GM18505 (cell line): ENCODE measurements around the gene AIG1.
A peak's percentile ranks its signal among the peaks of the same experiment; 100 is the strongest.

ENCODE experiments used
- ATAC-seq: cut with Tn5 transposase; IDR thresholded peaks from one replicate; pipeline ENCODE4 v1.9.1; 2021; ENCODE audit not compliant: unreplicated experiment
- POLR2A ChIP-seq: IDR thresholded peaks from 4 replicates; pipeline ENCODE4 v1.6.1; 2011; ENCODE audit warnings: borderline replicate concordance; ENCODE audit not compliant: insufficient read depth, insufficient read length; ENCODE audit errors: extremely low read depth

The AIG1 gene

DNA sequence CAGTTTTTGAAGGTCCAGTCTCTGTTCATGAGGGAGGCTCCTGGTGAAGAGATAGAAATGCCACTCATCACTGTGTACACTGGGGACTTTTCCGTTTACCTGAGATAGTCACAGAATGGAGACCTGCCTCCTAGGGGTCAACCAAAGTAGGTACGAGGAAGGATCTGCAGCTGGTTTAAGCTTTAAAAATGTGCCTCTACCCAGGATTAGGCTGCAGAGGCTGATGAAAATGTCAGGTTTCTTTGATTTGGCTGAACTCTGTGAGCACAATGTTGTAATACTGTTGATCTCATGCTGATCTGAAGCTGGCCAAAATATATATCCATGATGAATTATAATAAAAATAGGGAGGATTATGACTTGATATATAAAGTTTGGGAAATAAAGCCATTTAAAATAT, 207.1 kb downstream of the AIG1 start:
- no peak for TF ChIP-seq POLR2A
- ATAC-seq, result no peak

- no peak for ATAC-seq
- TF ChIP-seq POLR2A, result no peak
These were observed 207.8 kb downstream of the AIG1 start for GRCh38 chr6:143268439-143268838.

GRCh38 chr6:143270026-143270425, 209.3 kb downstream of the AIG1 start:
- ATAC-seq, result no peak
- TF ChIP-seq POLR2A, result no peak

DNA sequence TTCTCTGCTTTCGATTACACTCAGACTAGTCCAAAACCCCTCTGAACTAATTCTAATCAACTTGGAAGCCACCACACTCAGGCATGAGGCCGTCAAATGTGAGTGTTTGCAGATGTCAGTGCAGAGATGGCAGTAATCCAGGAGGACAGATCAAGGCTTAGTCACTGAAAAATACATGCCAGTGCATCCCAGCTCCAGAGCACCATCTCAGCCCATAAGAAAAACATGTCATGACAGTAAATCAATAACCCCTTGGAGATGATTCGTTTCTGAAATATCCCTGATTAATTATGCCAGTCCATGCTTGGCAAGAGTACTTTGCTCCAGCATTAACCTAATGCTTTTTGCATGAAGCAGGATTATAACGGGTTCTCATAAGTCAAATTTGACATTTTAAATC, 210.3 kb downstream of the AIG1 start:
- no peak for TF ChIP-seq POLR2A
- no peak for ATAC-seq

DNA sequence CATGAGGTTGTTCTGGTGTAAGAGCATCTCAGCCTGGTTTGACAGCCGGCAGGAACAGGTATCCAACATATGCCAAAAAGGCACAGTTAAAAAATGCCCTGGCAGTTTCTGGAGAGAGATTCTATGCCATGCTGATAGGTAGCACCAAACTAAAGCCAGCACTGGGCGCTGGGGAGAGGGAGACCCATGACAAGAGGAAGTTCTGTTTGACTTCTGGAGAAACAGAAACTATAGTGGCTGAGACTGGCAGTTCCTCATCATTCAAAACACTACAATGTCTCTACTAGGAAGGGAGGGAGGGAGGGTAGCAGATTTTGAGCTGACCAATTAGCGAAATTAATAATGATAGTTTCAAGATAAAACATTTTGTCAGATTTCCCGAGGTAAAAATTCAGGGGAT, 215.7 kb downstream of the AIG1 start:
- TF ChIP-seq POLR2A, result no peak
- peak; percentile 97 for ATAC-seq

- TF ChIP-seq POLR2A, result no peak
These were observed 218.7 kb downstream of the AIG1 start for GRCh38 chr6:143279385-143279784.

GRCh38 chr6:143283887-143284645, 223.4 kb downstream of the AIG1 start:
- no peak for ATAC-seq

More at GRCh38 chr6:143279385-143279784, 218.7 kb downstream of the AIG1 start:
- no peak for ATAC-seq

DNA sequence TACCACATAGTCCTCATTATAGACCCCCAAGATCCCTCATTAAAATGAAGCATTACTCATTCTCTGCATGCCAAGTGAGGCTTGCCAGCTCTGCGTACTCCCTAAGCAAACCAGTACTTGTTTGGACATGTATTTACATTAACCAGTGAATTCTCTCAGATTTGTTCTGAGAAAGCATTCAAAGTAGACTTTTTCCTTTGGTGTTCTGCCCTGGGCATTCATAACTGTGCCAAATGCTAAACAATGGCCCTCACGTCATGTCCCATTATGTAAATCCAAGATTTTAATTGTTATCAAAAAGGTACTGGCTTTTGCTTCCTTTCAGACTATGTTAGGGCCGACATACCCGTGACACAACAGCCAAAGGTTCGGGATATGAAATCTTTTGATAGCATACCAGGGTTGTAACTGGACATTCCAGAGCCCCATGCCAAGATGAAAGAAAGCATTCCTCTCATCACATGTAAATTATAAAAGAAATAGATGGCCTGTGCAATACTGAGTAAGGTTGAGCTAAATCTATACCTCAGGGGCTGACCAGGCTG, 225.6 kb downstream of the AIG1 start:
- TF ChIP-seq POLR2A, result no peak
- ATAC-seq, result no peak

More at GRCh38 chr6:143283887-143284645, 223.4 kb downstream of the AIG1 start:
- TF ChIP-seq POLR2A, result no peak

DNA sequence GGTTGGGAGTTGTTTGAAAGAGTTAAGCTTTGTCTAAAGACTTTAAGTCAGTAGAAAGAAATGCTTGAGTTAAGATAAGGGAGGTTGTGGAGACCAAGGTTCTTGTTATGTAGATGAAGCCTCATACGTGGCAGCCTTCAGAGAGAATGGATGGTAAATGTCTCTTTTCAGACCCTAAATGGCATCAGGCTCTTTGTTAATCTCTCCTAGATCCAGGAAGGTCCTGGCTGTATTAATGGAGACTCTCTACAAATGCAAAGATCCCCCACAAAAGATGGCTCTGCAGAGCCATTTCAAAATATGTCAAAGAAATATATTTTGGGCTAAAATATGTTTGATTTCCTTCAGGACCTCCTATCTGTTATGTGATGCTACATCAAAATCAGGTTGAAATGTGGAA, 228.2 kb downstream of the AIG1 start:
- no peak for ATAC-seq
- TF ChIP-seq POLR2A, result no peak

DNA sequence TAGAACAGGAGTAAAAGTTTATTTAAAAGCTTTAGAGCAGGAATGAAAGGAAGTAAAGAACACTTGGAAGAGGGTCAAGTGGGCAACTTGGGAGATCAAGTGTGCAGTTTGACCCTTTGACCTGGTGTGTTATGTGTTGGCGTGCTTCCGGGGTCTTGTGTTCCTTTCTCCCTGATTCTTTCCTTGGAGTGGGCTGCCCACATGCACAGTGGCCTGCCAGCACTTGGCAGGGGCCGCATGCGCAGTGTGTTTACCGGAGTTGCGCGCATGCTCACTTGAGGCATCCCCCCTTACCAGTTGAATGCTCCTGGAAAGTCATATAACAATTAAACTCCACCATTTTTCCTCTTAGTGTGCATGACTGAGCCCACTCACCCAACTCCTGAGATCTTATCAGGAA, 229.5 kb downstream of the AIG1 start:
- TF ChIP-seq POLR2A, result no peak
- no peak for ATAC-seq

DNA sequence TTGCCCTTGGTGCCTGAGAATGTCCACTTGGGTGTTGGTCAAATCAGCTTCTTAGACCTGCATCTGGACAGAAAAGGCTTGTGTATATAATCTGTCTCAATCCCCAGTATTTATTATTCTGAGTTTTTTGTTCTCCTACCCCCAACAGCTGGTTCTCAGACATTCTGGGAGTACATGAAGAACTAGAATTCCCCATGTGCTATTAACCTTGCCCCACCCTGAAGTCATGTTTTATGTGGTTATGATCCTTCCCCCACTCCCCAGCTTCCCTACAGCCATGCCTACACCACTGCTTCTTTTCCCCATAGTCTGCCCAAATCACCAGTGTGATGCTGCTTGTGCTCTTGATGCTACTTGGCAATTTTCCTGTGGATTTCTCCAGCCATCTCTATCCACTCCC, 232.8 kb downstream of the AIG1 start:
- ATAC-seq, result no peak
- no peak for TF ChIP-seq POLR2A

DNA sequence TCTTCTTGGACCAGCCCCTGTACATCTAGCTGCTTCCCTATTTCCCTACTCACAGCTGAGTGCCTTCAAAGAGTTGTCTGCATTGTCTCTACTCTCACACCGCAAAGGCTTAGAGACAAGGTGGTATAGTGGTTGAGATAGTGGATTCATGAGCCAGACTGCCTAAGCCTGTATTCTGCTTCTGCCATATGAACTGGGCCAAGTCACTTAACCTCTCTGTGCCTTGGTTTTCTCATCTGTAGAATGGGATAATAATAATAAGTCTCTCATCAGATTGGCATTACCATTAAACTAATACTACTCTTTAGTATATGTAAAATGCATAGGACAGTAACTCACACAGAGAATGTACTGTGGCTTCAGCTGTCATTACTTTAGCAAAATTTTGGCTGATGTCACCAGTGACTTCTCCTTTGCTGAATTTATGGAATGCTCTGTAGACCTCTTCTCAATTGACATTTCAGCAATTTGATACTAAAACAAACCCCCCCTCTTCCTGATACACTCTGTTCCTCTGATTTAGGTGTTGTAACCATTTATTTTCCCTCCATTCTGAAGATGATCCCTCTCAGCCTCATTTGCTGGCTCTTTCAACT, 233.7 kb downstream of the AIG1 start:
- no peak for TF ChIP-seq POLR2A
- no peak for ATAC-seq

- no peak for TF ChIP-seq POLR2A
- ATAC-seq, result no peak
These were observed 235.2 kb downstream of the AIG1 start for GRCh38 chr6:143295932-143296331.

GRCh38 chr6:143298071-143298470, 237.4 kb downstream of the AIG1 start:
- no peak for TF ChIP-seq POLR2A
- no peak for ATAC-seq

GRCh38 chr6:143299253-143300166, 238.8 kb downstream of the AIG1 start:
- ATAC-seq, result peak; percentile 86
- no peak for TF ChIP-seq POLR2A
